Pancreas (tissue), 10 donors: ENCODE results near the gene PPP1R26. TPM values are rescaled to one million over a fixed set of nuclear protein-coding genes. Genes with fewer than 3 reads are reported as not detected.
"Not testable (repeated sequence)": the region's sequence is repeated elsewhere in the genome, so short reads cannot be mapped to it uniquely, and the experiment has no call there.

Experiments
- ATAC-seq, 4 donors: fragments of 200-7000 bp; cut with Tn5 transposase; one replicate each; pipeline versions ENCODE4 v1.8.0 to v1.9.1; 2020; ENCODE audit warnings: mild to moderate bottlenecking in 4 of 4, moderate library complexity in 4 of 4
- DNase-seq, 6 donors: peaks; one replicate each; pipeline ENCODE4 v3.0.0-alpha.2; 2020
- FAIRE-seq: peaks from 2 replicates; lab custom pipeline; 2012; peaks lifted over from hg19 to GRCh38; lab: Jason Lieb, UNC
- H3K27ac ChIP-seq, 4 donors: fragments of 200-600 bp; sonication (generic); 1 replicate in 3 of 4; 2 replicates in 1 of 4; pipeline versions ENCODE4 v1.5.0 to v1.8.0; 2020
- H3K27me3 ChIP-seq, 4 donors: fragments of 200-600 bp; one replicate each; pipeline ENCODE4 v1.8.0; 2021
- H3K36me3 ChIP-seq, 3 donors: fragments of 200-600 bp; sonication (generic) in 1 of 3; one replicate each; pipeline versions ENCODE4 v1.5.0 to v1.8.0; 2020 to 2021
- H3K4me1 ChIP-seq, 3 donors: fragments of 200-600 bp; one replicate each; pipeline ENCODE4 v1.8.0; 2021
- H3K4me3 ChIP-seq, 4 donors: fragments of 200-600 bp; sonication (generic) in 2 of 4; one replicate each; pipeline versions ENCODE4 v1.5.0 to v1.8.0; 2020 to 2021
- H3K9me3 ChIP-seq, 4 donors: fragments of 200-600 bp; one replicate each; pipeline ENCODE4 v1.8.0; 2021
- CTCF ChIP-seq, 4 donors: fragments of 200-600 bp; sonication (generic) in 3 of 4; IDR thresholded peaks; one replicate each; pipeline versions ENCODE4 v1.5.0 to v1.8.0; 2021; ENCODE audit warnings: antibody characterized with exemption in 4 of 4
- WGBS, 2 donors: extraction: QIAGEN DNeasy Blood & Tissue Kit; methylation state at CpG; one replicate each; pipeline ENCODE4 v1.1.7; 2013; 5-methylcytosine and 5-hydroxymethylcytosine counted together
- intact Hi-C, 3 donors: fragments of 100-400 bp; cut with DNase I; formaldehyde crosslinking; loops; one replicate each; pipeline versions ENCODE4 v1.11.1 to v1.14.2; 2022
- polyA plus RNA-seq, 2 donors: library from polyadenylated mRNA; stranded (reverse); fragments of 200-250 nt; gene quantifications; one replicate each; pipeline ENCODE4 v1.2.3, GENCODE V29; 2013
- total RNA-seq, 6 donors: library from RNA; stranded (reverse); fragmentation: NEBNext Ultra II Directional in 4 of 6; extraction: Animal tissue kit (Norgen Biotek cat#: 25700) in 4 of 6; gene quantifications; one replicate each; pipeline versions ENCODE4 v1.2.1 to v1.2.4, GENCODE V29; 2021 to 2023
- donor health status: healthy with polysubstance abuse.
- donor health status: DM: no; HTN: no; CAD: no; lungs with moderate emphysema.
- donor health status: DM: no; HTN: no; CAD: no.
- donor health status: control.
- donor health status: control.
- donor health status: Bipolar disorder and iron deficiency.
- donor health status: DM: yes; HTN: yes; CAD: no.
- donor health status: DM: no; HTN: no; CAD: no.
- donor health status: DM: no; HTN: no; CAD: no.
- donor health status: DM: yes; HTN: yes; CAD: no.

PPP1R26 gene
- total and polyA plus RNA-seq, 8 donors: 9.4 to 20.0 (median 12.4) TPM

DNA sequence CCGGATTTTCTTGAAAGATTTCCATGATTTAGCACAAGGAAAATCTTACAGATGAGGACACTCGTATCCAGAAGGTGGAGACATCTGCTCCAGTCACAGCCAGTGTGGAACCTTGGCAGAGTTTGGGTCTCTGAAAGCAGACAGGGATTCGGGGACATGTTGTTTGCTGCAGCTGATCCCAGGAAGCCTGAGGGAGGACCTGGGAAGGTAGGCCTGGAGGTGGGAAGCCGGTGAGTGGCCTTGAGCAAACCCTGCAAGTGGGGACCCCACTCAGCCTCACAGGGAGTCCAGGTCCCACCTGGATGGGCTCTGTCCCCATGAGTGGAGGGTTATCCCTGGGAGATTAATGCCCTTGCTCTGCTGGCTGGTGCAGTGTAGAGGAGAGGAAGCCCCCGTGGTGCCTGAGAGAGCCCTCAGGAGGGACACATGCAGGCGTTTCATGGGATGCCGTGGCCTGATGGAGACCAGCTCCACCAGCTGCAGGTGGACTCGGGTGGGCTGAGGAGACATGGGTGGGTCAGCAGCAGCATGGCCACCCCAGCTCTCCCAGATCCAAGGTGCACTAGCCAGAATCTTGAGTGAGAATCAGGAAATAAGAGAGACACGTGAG lies 28.7 kb downstream of the PPP1R26 start:
- DNase-seq (peak in 1 of 6 donors; percentile 3), ATAC-seq (no peak), FAIRE-seq (no peak)
- Histone ChIP-seq H3K36me3 (peaks cover 0 to 11% (median 7%) of the 10 kb centered on the region in 3 donors), H3K4me1 (no peaks in the 10 kb centered on the region), H3K9me3 (no peaks in the 10 kb centered on the region), H3K4me3 (no peak overlapping the region), H3K27ac (no peak overlapping the region), H3K27me3 (no peaks in the 10 kb centered on the region)
- 68 to 81% methylated on average over 9 of the region's 9 CpGs for WGBS, 2 donors
- intact Hi-C loops: no loop called here
- no peak for TF ChIP-seq CTCF (IDR thresholded peaks at IDR 0.05)

GRCh38 chr9:135509458-135509857 lies 29.9 kb downstream of the PPP1R26 start:
- H3K27me3 ChIP-seq: no peaks in the 10 kb centered on the region
- H3K4me1 ChIP-seq: no peaks in the 10 kb centered on the region
- FAIRE-seq (no peak), DNase-seq (no peak), ATAC-seq (no peak)
- no peak for TF ChIP-seq CTCF (IDR thresholded peaks at IDR 0.05)
- peaks cover 0 to under 1% (median under 1%) of the 10 kb centered on the region in 3 donors for H3K36me3 ChIP-seq
- no peak overlapping the region for H3K27ac ChIP-seq
- no peak overlapping the region for H3K4me3 ChIP-seq
- WGBS, 2 donors: 60 to 73% methylated on average over 2 of the region's 2 CpGs
- no peaks in the 10 kb centered on the region for H3K9me3 ChIP-seq
- intact Hi-C loops: no loop called here

DNA sequence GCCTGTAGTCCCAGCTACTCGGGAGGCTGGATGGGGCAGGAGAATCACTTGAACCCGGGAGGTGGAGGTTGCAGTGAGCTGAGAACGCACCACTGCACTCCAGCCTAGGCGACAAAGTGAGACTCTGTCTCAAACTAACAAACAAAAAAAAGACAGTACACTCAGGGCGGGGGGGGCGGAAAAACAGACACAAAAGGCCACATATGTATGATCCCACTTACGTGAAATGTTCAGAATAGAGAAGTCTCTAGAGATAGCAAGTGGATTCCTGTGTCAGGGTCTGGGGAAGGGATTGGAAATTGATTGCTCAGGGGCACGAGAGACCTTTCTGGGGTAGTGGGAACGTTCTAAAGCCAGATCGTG lies 32.6 kb downstream of the PPP1R26 start:
- WGBS, 2 donors: 45 to 68% methylated on average over 10 of the region's 10 CpGs
- H3K27me3 ChIP-seq: no peaks in the 10 kb centered on the region
- H3K27ac ChIP-seq: no peak overlapping the region
- no peak for FAIRE-seq
- H3K9me3 ChIP-seq: no peaks in the 10 kb centered on the region
- no peak overlapping the region for H3K4me3 ChIP-seq
- TF ChIP-seq CTCF (IDR thresholded peaks at IDR 0.05): no peak
- ATAC-seq: no peak
- no peaks in the 10 kb centered on the region for H3K4me1 ChIP-seq
- DNase-seq: peak in 1 of 6 donors; percentile 0
- no peaks in the 10 kb centered on the region for H3K36me3 ChIP-seq
- intact Hi-C loops: no loop called here

DNA sequence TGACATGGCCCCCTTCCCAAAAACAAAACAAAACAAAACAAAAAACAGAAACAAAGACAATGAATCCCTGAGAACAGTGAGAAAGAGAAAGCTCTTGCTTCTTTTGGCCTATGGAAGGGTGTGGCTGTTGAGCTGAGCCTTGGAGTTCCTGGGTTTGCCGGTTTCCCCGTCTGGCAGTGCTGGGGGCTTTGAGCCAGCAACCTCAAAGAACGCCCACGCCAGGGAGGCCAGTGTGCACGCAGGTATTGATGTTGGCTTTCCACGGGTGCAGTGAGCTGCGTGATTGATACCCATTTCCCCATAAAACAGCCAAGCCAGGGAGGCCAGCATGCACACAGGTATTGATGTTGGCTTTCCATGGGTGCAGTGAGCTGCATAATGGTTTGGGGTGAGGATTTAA lies 33.3 kb downstream of the PPP1R26 start:
- WGBS, 2 donors: 37 to 49% methylated on average over 7 of the region's 7 CpGs
- Histone ChIP-seq H3K27me3 (no peaks in the 10 kb centered on the region), H3K36me3 (no peaks in the 10 kb centered on the region), H3K27ac (no peak overlapping the region), H3K4me1 (no peaks in the 10 kb centered on the region), H3K9me3 (no peaks in the 10 kb centered on the region), H3K4me3 (no peak overlapping the region)
- no peak for TF ChIP-seq CTCF (IDR thresholded peaks at IDR 0.05)
- ATAC-seq (peak in 1 of 4 donors; percentile 16), FAIRE-seq (no peak), DNase-seq (peak in 2 of 6 donors; percentile 3 to 21)
- intact Hi-C loops: no loop called here

DNA sequence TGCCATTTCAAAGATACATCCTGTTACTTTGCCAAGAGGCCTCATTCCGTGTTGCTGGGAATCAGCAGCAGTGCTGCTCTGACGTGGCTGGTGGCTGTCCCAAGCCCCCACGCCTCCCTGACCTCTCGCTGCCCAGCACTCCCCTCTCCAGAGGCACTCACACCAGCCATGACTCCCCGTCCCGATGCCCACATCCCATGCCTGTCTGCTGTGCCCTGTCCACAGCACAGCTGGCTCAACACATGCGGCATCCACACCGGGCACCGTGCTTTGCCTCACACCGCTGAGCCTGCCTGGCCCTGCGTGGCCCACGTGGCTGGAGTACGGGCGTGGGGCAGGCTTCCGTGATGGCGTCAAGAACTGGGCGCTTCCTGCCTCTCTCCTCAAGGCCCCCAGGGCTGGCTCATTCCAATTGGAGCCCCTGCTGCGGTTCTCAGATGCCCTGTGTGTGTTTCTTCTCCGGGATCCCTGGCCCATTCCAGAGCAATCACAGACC lies 33.8 kb downstream of the PPP1R26 start:
- ATAC-seq: peak in 2 of 4 donors; percentile 29 to 46
- intact Hi-C loops: no loop called here
- WGBS, 2 donors: 59 to 77% methylated on average over 19 of the region's 19 CpGs

GRCh38 chr9:135513906-135514305 lies 34.3 kb downstream of the PPP1R26 start:
- FAIRE-seq, H3K4me3 ChIP-seq, H3K36me3 ChIP-seq, H3K4me1 ChIP-seq, H3K27ac ChIP-seq, H3K9me3 ChIP-seq, H3K27me3 ChIP-seq, intact Hi-C loops, ATAC-seq: not testable (repeated sequence)
- DNase-seq: peak in 1 of 6 donors; percentile 4
- 68 to 82% methylated on average over 8 to 9 of the region's 9 CpGs for WGBS, 2 donors

More for the DNA sequence above, 33.8 kb downstream of the PPP1R26 start:
- no peak for TF ChIP-seq CTCF (IDR thresholded peaks at IDR 0.05)
- Histone ChIP-seq H3K36me3 (no peaks in the 10 kb centered on the region), H3K27me3 (no peaks in the 10 kb centered on the region), H3K4me3 (no peak overlapping the region), H3K4me1 (no peaks in the 10 kb centered on the region), H3K9me3 (no peaks in the 10 kb centered on the region), H3K27ac (no peak overlapping the region)
- DNase-seq (peak in 2 of 6 donors; percentile 5 to 50), FAIRE-seq (no peak)
